Measurements from ENCODE around the gene INTS11. TPM values are rescaled to one million over a fixed set of nuclear protein-coding genes. Genes with fewer than 3 reads are reported as not detected.

Gene INTS11
- total RNA-seq, 1 donor from 2014 or later = 151 TPM

DNA sequence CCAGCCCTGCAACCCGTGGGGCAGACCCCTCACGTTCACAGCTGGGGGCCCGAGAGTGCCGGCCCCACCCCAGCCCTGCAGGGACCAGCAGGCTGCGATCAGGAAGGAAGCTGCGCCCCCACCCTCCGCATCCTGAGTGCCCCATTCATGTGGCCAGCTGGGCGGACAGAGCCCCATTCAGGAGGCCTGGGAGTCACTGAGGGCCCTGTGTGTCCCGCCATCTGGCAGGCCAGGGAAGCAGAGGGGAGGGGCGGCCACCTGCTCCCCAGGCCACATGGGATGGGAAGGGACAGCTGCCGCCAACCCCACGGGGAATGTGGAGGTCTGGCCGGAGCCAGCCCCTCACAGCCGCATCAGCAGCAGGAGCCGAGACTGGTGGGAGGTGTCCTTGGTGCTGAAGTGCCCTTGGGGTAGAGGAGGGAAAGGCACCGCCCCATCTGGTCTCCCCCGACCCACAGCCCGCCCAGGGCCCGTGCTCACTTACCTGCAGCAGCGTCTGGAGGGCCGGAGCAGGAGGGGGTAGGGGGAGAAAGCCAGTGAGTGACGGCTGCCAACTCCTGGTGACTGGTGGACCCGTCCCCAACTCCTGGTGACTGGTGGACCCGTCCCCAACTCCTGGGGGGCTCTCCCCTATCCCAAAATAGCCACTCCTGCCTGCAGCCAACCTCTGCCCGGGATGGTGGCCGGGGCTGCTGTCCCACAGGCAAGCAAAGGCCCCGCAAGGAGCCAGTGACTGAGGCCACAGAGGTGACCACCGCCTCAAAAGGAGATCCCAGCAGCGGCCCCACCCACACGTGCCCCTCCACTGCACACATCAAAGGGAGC, 25.4 kb downstream of the INTS11 start:
- intact Hi-C loops (cut with micrococcal nuclease) = no loop called here
- Mint-ChIP-seq H3K27ac (no peak overlapping the region), H3K4me1 (peaks cover 3% of the 10 kb centered on the region), H3K4me3 (no peak overlapping the region), H3K27me3 (no peaks in the 10 kb centered on the region), H3K9me3 (no peaks in the 10 kb centered on the region), H3K36me3 (ENCODE audit: low read depth) (no peaks in the 10 kb centered on the region)
- ATAC-seq (ENCODE audit: low read depth) (no peak), DNase-seq (no peak)
- CTCF ChIA-PET = no interaction called here
- TF ChIP-seq, protein P1, sequence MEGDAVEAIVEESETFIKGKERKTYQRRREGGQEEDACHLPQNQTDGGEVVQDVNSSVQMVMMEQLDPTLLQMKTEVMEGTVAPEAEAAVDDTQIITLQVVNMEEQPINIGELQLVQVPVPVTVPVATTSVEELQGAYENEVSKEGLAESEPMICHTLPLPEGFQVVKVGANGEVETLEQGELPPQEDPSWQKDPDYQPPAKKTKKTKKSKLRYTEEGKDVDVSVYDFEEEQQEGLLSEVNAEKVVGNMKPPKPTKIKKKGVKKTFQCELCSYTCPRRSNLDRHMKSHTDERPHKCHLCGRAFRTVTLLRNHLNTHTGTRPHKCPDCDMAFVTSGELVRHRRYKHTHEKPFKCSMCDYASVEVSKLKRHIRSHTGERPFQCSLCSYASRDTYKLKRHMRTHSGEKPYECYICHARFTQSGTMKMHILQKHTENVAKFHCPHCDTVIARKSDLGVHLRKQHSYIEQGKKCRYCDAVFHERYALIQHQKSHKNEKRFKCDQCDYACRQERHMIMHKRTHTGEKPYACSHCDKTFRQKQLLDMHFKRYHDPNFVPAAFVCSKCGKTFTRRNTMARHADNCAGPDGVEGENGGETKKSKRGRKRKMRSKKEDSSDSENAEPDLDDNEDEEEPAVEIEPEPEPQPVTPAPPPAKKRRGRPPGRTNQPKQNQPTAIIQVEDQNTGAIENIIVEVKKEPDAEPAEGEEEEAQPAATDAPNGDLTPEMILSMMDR (IDR thresholded peaks at IDR 0.05) = no peak
- POLR2A ChIA-PET = no interaction called here

DNA sequence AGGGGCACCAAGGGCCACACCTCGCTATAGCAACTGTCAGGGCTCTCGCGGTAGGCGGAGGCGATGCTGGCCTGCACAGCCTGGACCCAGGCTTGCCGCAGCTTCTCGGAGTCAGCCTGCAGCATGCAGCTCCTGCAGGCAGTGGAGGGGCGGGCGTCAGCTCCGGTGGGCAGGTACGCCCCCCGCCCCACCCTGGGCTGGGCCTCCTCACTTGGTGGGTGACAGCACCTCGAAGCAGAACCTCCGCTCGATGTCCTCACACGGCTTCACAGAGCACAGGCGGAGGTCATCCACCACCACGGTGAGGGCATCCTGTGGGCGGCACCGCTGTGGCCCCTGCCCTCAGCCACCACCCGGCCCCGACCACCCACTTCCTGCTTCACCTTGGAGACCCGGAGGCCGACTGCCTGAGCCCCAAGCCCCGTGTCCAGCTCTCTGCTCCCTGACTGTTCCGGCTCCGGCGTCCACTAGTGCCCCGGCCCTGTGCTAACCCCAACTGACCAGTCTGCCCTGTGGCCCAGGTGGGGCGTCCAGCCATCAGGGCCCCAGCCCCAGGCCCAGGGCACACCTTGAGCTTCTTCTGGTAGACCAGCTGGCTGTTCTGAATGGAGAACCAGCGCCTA, 26.5 kb downstream of the INTS11 start:
- intact Hi-C loops (cut with micrococcal nuclease) = no loop called here
- Mint-ChIP-seq H3K9me3 (no peaks in the 10 kb centered on the region), H3K27me3 (no peaks in the 10 kb centered on the region), H3K4me1 (no peaks in the 10 kb centered on the region), H3K27ac (no peak overlapping the region), H3K4me3 (no peak overlapping the region), H3K36me3 (ENCODE audit: low read depth) (no peaks in the 10 kb centered on the region)
- CTCF ChIA-PET = no interaction called here
- DNase-seq (no peak), ATAC-seq (ENCODE audit: low read depth) (no peak)
- POLR2A ChIA-PET = interaction anchor here (0.6 kb wide), 1 partner anchor 233 kb away, joined by 4 read pairs; no protein-coding TSS in a partner anchor
- TF ChIP-seq, protein P1 (IDR thresholded peaks at IDR 0.05) = no peak

DNA sequence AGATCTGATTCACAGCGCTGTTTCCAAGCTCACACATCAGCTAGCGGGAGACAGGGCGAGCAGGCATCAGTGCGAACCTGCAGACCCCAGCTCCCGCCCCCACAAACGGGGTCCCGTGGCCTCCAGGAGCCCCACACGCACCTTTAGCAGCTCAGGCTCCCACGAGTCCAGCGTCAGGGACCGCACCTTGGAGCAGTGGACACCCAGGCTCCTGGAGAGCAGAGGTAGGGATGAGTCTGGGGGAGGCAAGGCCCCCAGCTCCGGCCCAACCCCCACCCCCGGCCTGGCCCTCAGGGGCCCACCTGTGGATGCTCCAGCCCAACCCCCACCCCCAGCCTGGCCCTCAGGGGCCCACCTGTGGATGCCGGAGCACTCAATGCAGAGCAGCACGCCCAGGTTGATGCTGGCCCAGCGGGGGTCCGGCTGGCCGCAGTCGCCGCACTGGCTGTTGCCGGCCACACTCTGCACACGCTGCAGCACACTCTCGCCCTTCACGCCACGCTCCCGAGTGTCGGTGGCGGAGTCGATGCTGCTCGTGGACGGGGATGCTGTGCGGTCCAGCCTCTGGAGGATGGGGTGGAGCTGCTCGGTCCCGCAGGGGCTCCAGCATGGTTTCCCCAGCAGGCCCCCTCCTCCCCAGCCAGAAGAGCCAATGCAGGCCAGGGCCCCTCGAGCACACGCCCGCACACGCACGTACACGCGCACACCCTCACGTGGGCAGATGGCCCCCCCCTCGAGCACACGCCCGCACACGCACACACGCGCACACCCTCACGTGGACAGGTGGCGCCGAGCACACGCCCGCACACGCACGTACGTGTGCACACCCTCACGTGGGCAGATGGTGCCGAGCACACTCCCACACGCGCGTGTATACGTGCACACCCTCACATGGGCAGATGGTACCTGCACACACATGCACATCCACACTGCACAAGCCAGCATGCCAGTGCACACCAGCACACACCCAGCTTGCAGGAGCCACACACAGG, 28.1 kb downstream of the INTS11 start:
- intact Hi-C loops (cut with micrococcal nuclease) = no loop called here
- no peak for ATAC-seq (ENCODE audit: low read depth)
- Mint-ChIP-seq H3K4me1 (peaks cover 6% of the 10 kb centered on the region), H3K27me3 (no peaks in the 10 kb centered on the region), H3K36me3 (ENCODE audit: low read depth) (no peaks in the 10 kb centered on the region), H3K27ac (no peak overlapping the region), H3K4me3 (no peak overlapping the region), H3K9me3 (no peaks in the 10 kb centered on the region)
- CTCF ChIA-PET = interaction anchor here (0.9 kb wide), 1 partner anchor 264 kb away, joined by 4 read pairs; no protein-coding TSS in a partner anchor
- no peak for DNase-seq
- POLR2A ChIA-PET = interaction anchor here (0.6 kb wide), 1 partner anchor 28 kb away, joined by 5 read pairs; no protein-coding TSS in a partner anchor
- TF ChIP-seq, protein P1 (IDR thresholded peaks at IDR 0.05) = no peak

DNA sequence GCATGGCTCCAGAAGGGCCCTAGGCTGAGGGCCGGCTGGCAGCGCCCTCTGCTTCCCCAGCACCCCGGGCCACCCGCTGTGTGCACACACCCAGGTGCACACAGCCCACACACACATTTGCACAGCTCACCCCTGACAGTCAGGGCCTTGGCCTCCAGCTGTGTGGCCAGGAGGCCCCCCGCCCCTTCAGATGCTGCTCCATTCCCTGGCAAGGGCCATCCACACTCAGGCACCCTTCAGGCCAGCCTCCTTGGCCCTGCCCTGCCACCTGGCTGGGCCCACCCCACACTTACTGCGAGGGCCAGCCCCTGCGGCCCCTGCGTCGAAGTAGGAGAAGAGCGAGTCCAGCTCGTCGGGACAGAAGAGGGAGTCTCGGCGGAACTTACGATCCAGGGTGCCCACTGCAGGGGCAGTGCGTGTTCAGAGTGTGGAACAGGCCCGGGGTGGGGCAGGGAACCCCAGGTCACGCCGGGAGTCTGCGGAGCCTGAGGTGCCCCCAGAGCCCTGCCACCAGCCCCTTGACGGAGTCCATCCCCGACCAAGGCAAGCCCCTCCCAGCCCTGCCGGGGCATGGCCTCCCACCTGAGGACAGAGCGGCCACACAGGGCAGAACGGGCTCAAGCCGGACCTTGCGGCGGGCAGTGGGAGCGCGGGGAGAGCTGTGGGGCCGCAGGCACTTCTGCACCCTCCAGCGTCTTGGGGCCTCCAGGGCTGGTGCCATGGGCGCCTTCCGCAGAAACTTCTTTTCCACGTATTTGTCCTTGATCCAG, 29.1 kb downstream of the INTS11 start:
- H3K27me3 Mint-ChIP-seq = no peaks in the 10 kb centered on the region
- H3K4me3 Mint-ChIP-seq = no peak overlapping the region
- DNase-seq = no peak
- intact Hi-C loops (cut with micrococcal nuclease) = no loop called here
- POLR2A ChIA-PET = interaction anchor here (0.6 kb wide), 1 partner anchor 27 kb away, joined by 5 read pairs; no protein-coding TSS in a partner anchor
- TF ChIP-seq, protein P1 (IDR thresholded peaks at IDR 0.05) = no peak
- no peaks in the 10 kb centered on the region for H3K36me3 Mint-ChIP-seq (ENCODE audit: low read depth)
- H3K9me3 Mint-ChIP-seq = no peaks in the 10 kb centered on the region
- CTCF ChIA-PET = interaction anchor here (0.9 kb wide), 1 partner anchor 263 kb away, joined by 4 read pairs; no protein-coding TSS in a partner anchor
- ATAC-seq (ENCODE audit: low read depth) = no peak
- H3K27ac Mint-ChIP-seq = no peak overlapping the region
- H3K4me1 Mint-ChIP-seq = peaks cover 6% of the 10 kb centered on the region
